Neuronal stem cell (in vitro differentiated cells): Measurements from ENCODE around the gene UCN.

Source experiments
- DNase-seq: peaks from one replicate; pipeline ENCODE4 v3.0.0-alpha.2; 2013; ENCODE audit warnings: low spot score
- H2AFZ ChIP-seq: one replicate; pipeline ENCODE4 v1.6.1; 2013; ENCODE audit warnings: mild to moderate bottlenecking, low read length, inconsistent platforms
- H2AK5ac ChIP-seq: 2 replicates; pipeline ENCODE4 v1.6.1; 2013; ENCODE audit warnings: low read depth, mild to moderate bottlenecking, inconsistent platforms, low read length, moderate library complexity, mixed read lengths
- H2BK120ac ChIP-seq: 2 replicates; pipeline ENCODE4 v1.6.1; 2013; ENCODE audit warnings: low read depth, mild to moderate bottlenecking, inconsistent platforms, low read length, moderate library complexity, mixed read lengths
- H2BK12ac ChIP-seq: one replicate; pipeline ENCODE4 v1.6.1; 2013; ENCODE audit warnings: low read length, inconsistent platforms
- H2BK15ac ChIP-seq: 2 replicates; pipeline ENCODE4 v1.6.1; 2013; ENCODE audit warnings: mild to moderate bottlenecking, low read length, inconsistent platforms, mixed read lengths
- H2BK5ac ChIP-seq: one replicate; pipeline ENCODE4 v1.6.1; 2013; ENCODE audit warnings: inconsistent platforms, mild to moderate bottlenecking, low read length, moderate library complexity
- H3K14ac ChIP-seq: one replicate; pipeline ENCODE4 v1.6.1; 2013; ENCODE audit warnings: low read length, inconsistent platforms
- H3K18ac ChIP-seq: 2 replicates; pipeline ENCODE4 v1.6.1; 2013; ENCODE audit warnings: low read length, inconsistent platforms
- H3K23ac ChIP-seq: 2 replicates; pipeline ENCODE4 v1.6.1; 2013; ENCODE audit warnings: low read depth, mild to moderate bottlenecking, mixed read lengths, low read length, inconsistent platforms; ENCODE audit not compliant: poor library complexity
- H3K27ac ChIP-seq: replicated peaks from 3 replicates; pipeline ENCODE4 v1.5.1; 2013; ENCODE audit warnings: low read length, inconsistent platforms
- H3K27me3 ChIP-seq, 3 experiments: 2 replicates each; pipeline ENCODE4 v1.6.1; 2013; ENCODE audit warnings: low read length in 3 of 3, mild to moderate bottlenecking in 2 of 3, inconsistent platforms in 1 of 3, low read depth in 1 of 3, mixed read lengths in 1 of 3, moderate library complexity in 1 of 3; ENCODE audit not compliant: control insufficient read depth in 3 of 3, insufficient read depth in 3 of 3
- H3K36me3 ChIP-seq, 2 donors: replicated peaks in 1 of 2; 2 replicates each; pipeline ENCODE4 v1.6.1; 2013; ENCODE audit warnings: low read length in 2 of 2; ENCODE audit not compliant: control insufficient read depth in 2 of 2, insufficient read depth in 2 of 2
- H3K4ac ChIP-seq: 2 replicates; pipeline ENCODE4 v1.6.1; 2013; ENCODE audit warnings: inconsistent platforms, mild to moderate bottlenecking, low read length, moderate library complexity
- H3K4me1 ChIP-seq, 2 donors: 1 replicate in 1 of 2; 2 replicates in 1 of 2; pipeline ENCODE4 v1.6.1; 2013; ENCODE audit warnings: low read length in 2 of 2, low read depth in 1 of 2; ENCODE audit not compliant: control insufficient read depth in 2 of 2, insufficient read depth in 1 of 2
- H3K4me2 ChIP-seq: one replicate; pipeline ENCODE4 v1.6.1; 2013; ENCODE audit warnings: mild to moderate bottlenecking, low read length, inconsistent platforms; ENCODE audit not compliant: insufficient read depth, poor library complexity, severe bottlenecking
- H3K4me3 ChIP-seq, 2 donors: 2 replicates each; pipeline ENCODE4 v1.5.1; 2013; ENCODE audit warnings: low read length in 2 of 2, mild to moderate bottlenecking in 2 of 2, inconsistent platforms in 1 of 2, moderate library complexity in 1 of 2
- H3K79me1 ChIP-seq: one replicate; pipeline ENCODE4 v1.6.1; 2013; ENCODE audit warnings: low read depth, mild to moderate bottlenecking, inconsistent platforms, low read length, moderate library complexity
- H3K9ac ChIP-seq: one replicate; pipeline ENCODE4 v1.6.1; 2013; ENCODE audit warnings: mild to moderate bottlenecking, low read depth, low read length, inconsistent platforms; ENCODE audit not compliant: poor library complexity
- H3K9me3 ChIP-seq, 2 donors: replicated peaks in 1 of 2; 2 replicates each; pipeline versions ENCODE3 to v1.6.1; 2013; ENCODE audit warnings: low read length in 2 of 2, mild to moderate bottlenecking in 2 of 2, inconsistent platforms in 1 of 2, low read depth in 1 of 2, mixed read lengths in 1 of 2, moderate library complexity in 1 of 2; ENCODE audit not compliant: control insufficient read depth in 2 of 2, insufficient read depth in 1 of 2
- H4K8ac ChIP-seq: one replicate; pipeline ENCODE4 v1.6.1; 2013; ENCODE audit warnings: low read depth, mild to moderate bottlenecking, inconsistent platforms, low read length, moderate library complexity
- H4K91ac ChIP-seq: one replicate; pipeline ENCODE4 v1.6.1; 2013; ENCODE audit warnings: low read length, low read depth, mild to moderate bottlenecking, inconsistent platforms; ENCODE audit not compliant: poor library complexity
- WGBS, 2 donors: extraction: QIAGEN DNeasy Blood & Tissue Kit; methylation state at CpG; one replicate each; pipeline ENCODE4 v1.1.7; 2013; ENCODE audit warnings: missing lambda C conversion rate in 2 of 2, mixed read lengths in 1 of 2; ENCODE audit not compliant: insufficient read length in 2 of 2, insufficient replicate concordance in 1 of 2; ENCODE audit errors: extremely low coverage in 2 of 2; 5-methylcytosine and 5-hydroxymethylcytosine counted together

The UCN gene

DNA sequence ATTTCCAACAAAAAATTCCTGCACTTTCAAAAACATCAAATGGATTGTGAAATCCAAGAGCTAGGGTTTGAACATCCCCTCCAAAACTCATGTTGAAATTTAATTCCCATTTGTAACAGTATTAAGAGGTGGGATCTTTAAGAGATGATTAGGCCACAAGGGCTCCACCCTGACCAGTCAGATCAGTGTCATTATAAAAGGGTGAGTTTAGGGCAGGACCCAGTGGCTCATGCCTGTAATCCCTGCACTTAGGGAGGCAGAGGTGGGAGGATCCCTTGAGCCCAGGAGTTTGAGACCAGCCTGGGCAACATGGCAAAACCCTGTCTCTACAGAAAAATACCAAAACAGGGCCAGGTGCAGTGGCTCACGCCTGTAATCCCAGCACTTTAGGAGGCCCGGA, 39.4 kb upstream of the UCN start:
- no peak overlapping the region for H2BK5ac ChIP-seq
- no peak overlapping the region for H3K27ac ChIP-seq
- H3K79me1 ChIP-seq: peaks cover 7% of the 10 kb centered on the region
- H4K91ac ChIP-seq: no peak overlapping the region
- H3K9me3 ChIP-seq: no peaks in the 10 kb centered on the region
- H3K4ac ChIP-seq: no peak overlapping the region
- no peaks in the 10 kb centered on the region for H3K4me1 ChIP-seq
- H3K4me3 ChIP-seq: no peak overlapping the region
- DNase-seq: no peak
- H3K27me3 ChIP-seq: no peaks in the 10 kb centered on the region
- H3K23ac ChIP-seq: no peak overlapping the region
- H3K14ac ChIP-seq: no peak overlapping the region
- no peak overlapping the region for H4K8ac ChIP-seq
- no peak overlapping the region for H2AFZ ChIP-seq
- H2AK5ac ChIP-seq: no peak overlapping the region
- H2BK120ac ChIP-seq: no peak overlapping the region
- no peak overlapping the region for H2BK12ac ChIP-seq
- no peak overlapping the region for H2BK15ac ChIP-seq
- H3K36me3 ChIP-seq: peaks cover 2 to 33% of the 10 kb centered on the region in 2 donors
- H3K18ac ChIP-seq: no peak overlapping the region
- no peak overlapping the region for H3K9ac ChIP-seq
- no peak overlapping the region for H3K4me2 ChIP-seq
- WGBS, 2 donors: no CpG with 5 or more reads among the region's 2 CpGs

DNA sequence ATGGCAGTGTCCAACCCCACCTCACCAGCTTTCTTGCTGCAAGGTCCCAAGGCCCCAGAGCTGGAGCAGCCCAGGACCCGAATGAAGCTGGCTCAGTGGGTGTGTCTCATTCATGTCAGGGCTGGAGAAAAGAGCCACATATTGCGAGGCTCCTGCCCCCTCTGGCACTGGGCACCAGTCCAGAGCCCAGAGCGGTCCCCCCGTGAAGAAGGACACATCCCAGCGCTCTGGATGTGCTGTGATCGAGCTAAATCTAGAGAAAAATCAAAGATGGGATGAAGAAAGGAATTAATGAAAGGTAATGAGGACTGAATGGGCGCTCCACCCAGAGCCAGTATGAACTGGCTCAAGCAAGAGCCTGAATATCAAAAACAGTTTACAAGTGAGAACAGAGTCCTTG, 27.9 kb upstream of the UCN start:
- Histone ChIP-seq H3K23ac (peak overlapping the region; percentile 20), H4K91ac (no peak overlapping the region), H3K79me1 (no peaks in the 10 kb centered on the region), H3K36me3 (peaks cover 43 to 94% of the 10 kb centered on the region in 2 donors), H3K4me1 (no peaks in the 10 kb centered on the region), H3K4me2 (no peak overlapping the region), H2BK12ac (no peak overlapping the region), H3K4me3 (no peak overlapping the region), H3K18ac (no peak overlapping the region), H2BK15ac (no peak overlapping the region), H2BK120ac (no peak overlapping the region), H3K9ac (no peak overlapping the region), H4K8ac (no peak overlapping the region), H2AFZ (no peak overlapping the region), H3K27ac (no peak overlapping the region), H3K9me3 (no peaks in the 10 kb centered on the region), H2AK5ac (no peak overlapping the region), H3K4ac (no peak overlapping the region), H3K14ac (no peak overlapping the region), H2BK5ac (no peak overlapping the region), H3K27me3 (no peaks in the 10 kb centered on the region)
- no CpG with 5 or more reads among the region's 7 CpGs for WGBS, 2 donors
- DNase-seq: no peak

DNA sequence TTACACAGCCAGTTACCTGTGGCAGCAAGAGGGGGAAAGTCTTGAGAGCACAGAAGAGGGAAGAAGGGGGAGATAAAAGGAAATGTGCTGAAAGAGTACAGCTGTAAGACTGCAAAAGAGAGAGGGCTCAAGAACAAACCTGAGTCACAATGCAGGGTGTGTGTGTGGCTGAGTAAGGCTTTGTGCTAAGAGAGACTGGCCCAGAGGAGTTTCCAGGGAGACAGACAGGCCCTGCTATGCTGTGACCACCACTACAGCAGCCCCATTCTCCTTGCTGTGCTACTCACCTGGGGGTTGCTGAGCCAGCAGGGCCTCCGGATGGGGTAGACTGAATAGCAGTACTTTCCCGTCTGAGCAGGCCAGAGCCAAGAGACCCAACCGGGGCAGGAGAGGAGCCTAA, 27.1 kb upstream of the UCN start:
- H3K4ac ChIP-seq: no peak overlapping the region
- no peak overlapping the region for H2BK12ac ChIP-seq
- no CpG with 5 or more reads among the region's 3 CpGs for WGBS, 2 donors
- H3K27me3 ChIP-seq: no peaks in the 10 kb centered on the region
- no peaks in the 10 kb centered on the region for H3K4me1 ChIP-seq
- no peak overlapping the region for H3K4me2 ChIP-seq
- no peak for DNase-seq
- peaks cover 40 to 94% of the 10 kb centered on the region in 2 donors for H3K36me3 ChIP-seq
- no peak overlapping the region for H3K18ac ChIP-seq
- no peak overlapping the region for H2BK5ac ChIP-seq
- H3K9me3 ChIP-seq: no peaks in the 10 kb centered on the region
- H4K91ac ChIP-seq: no peak overlapping the region
- H3K4me3 ChIP-seq: no peak overlapping the region
- H4K8ac ChIP-seq: no peak overlapping the region
- no peak overlapping the region for H2AFZ ChIP-seq
- no peak overlapping the region for H3K9ac ChIP-seq
- no peak overlapping the region for H2BK15ac ChIP-seq
- no peak overlapping the region for H3K27ac ChIP-seq
- no peak overlapping the region for H3K23ac ChIP-seq
- H2AK5ac ChIP-seq: no peak overlapping the region
- no peak overlapping the region for H3K14ac ChIP-seq
- no peak overlapping the region for H2BK120ac ChIP-seq
- H3K79me1 ChIP-seq: no peaks in the 10 kb centered on the region

DNA sequence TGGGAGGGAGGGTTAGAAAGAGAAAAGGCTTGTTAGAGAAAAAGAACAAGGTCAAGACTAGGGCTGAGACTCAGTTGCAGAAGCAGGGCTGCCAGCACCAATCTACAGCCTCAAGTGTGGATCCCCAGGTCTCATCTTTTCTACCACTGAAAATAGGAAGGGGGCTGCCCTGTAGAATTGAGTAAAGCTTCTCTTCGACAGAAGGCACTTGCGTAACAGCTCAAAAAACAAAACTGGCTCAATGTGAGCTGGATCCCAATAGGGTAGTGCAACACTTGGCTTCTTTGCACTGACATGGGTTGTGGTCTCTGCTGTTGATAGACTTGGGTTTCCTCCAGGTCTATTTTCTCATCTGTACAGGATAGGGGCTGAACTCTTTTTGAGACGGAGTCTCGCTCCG, 16.5 kb upstream of the UCN start:
- H3K18ac ChIP-seq: no peak overlapping the region
- H3K4me1 ChIP-seq: peaks cover 6 to 12% of the 10 kb centered on the region in 2 donors
- no peak for DNase-seq
- no peak overlapping the region for H3K4me2 ChIP-seq
- WGBS, 2 donors: no CpG with 5 or more reads among the region's 5 CpGs
- H3K23ac ChIP-seq: no peak overlapping the region
- no peak overlapping the region for H2BK5ac ChIP-seq
- H3K9ac ChIP-seq: no peak overlapping the region
- no peak overlapping the region for H2BK12ac ChIP-seq
- H3K27me3 ChIP-seq: no peaks in the 10 kb centered on the region
- no peak overlapping the region for H2BK120ac ChIP-seq
- H2AK5ac ChIP-seq: no peak overlapping the region
- H2BK15ac ChIP-seq: no peak overlapping the region
- H3K4me3 ChIP-seq: no peak overlapping the region
- H3K79me1 ChIP-seq: peaks cover 2% of the 10 kb centered on the region
- H3K27ac ChIP-seq: no peak overlapping the region
- no peak overlapping the region for H4K91ac ChIP-seq
- no peak overlapping the region for H3K4ac ChIP-seq
- no peak overlapping the region for H4K8ac ChIP-seq
- H3K9me3 ChIP-seq: no peaks in the 10 kb centered on the region
- H3K36me3 ChIP-seq: peaks cover 29 to 49% of the 10 kb centered on the region in 2 donors
- H3K14ac ChIP-seq: no peak overlapping the region
- no peak overlapping the region for H2AFZ ChIP-seq
